Measurements from ENCODE around the gene PHACTR4. TPM values are rescaled to one million over a fixed set of nuclear protein-coding genes. Genes with fewer than 3 reads are reported as not detected.
"Not testable (repeated sequence)": the region's sequence is repeated elsewhere in the genome, so short reads cannot be mapped to it uniquely, and the experiment has no call there.

Gene PHACTR4
- total RNA-seq, 1 experiment from 2014 or later: 50.7 TPM

DNA sequence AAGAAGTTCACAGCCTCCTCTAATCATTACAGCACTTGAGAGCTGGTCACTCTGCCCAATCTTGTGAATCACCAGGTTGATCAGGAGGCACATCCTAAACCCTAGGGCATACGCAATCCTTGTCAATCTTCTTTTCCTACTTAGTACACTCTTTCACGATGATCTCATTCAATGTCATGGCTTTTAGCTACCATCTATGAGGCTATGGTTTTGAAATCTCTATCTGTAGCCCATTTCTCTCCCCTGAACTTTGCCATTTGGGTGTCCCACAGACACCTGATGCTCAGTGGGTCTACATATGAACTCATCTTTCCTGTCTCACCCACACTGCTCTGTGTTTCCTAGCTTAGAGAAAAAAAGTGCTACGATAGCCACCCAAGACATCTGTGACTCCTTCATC, 42.6 kb upstream of the PHACTR4 start:
- TF ChIP-seq, protein P1, sequence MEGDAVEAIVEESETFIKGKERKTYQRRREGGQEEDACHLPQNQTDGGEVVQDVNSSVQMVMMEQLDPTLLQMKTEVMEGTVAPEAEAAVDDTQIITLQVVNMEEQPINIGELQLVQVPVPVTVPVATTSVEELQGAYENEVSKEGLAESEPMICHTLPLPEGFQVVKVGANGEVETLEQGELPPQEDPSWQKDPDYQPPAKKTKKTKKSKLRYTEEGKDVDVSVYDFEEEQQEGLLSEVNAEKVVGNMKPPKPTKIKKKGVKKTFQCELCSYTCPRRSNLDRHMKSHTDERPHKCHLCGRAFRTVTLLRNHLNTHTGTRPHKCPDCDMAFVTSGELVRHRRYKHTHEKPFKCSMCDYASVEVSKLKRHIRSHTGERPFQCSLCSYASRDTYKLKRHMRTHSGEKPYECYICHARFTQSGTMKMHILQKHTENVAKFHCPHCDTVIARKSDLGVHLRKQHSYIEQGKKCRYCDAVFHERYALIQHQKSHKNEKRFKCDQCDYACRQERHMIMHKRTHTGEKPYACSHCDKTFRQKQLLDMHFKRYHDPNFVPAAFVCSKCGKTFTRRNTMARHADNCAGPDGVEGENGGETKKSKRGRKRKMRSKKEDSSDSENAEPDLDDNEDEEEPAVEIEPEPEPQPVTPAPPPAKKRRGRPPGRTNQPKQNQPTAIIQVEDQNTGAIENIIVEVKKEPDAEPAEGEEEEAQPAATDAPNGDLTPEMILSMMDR (IDR thresholded peaks at IDR 0.05; ENCODE audit: unreplicated experiment): no peak
- H3K27ac Mint-ChIP-seq (ENCODE audit: low read depth, unreplicated experiment): peak overlapping the region; percentile 2
- H3K9me3 Mint-ChIP-seq (ENCODE audit: unreplicated experiment): no peaks in the 10 kb centered on the region
- ChIA-PET CTCF (interaction anchor here (0.6 to 1.3 kb wide), 6 partner anchors 16 to 78 kb away, joined by 3 to 6 read pairs (median 3); no protein-coding TSS in a partner anchor), POLR2A (interaction anchor here (0.6 to 5.3 kb wide), 11 partner anchors 13 to 1245 kb away, joined by 3 to 75 read pairs (median 4); partner anchors contain the start of gene SESN2)
- H3K4me1 Mint-ChIP-seq (ENCODE audit: insufficient read depth, unreplicated experiment): peaks cover 6% of the 10 kb centered on the region
- peaks cover 22% of the 10 kb centered on the region for H3K36me3 Mint-ChIP-seq (ENCODE audit: insufficient read depth, unreplicated experiment)
- no peaks in the 10 kb centered on the region for H3K27me3 Mint-ChIP-seq (ENCODE audit: insufficient read depth, unreplicated experiment)
- H3K4me3 Mint-ChIP-seq (ENCODE audit: unreplicated experiment): no peak overlapping the region
- peak; percentile 23 for DNase-seq (ENCODE audit: unreplicated experiment)
- intact Hi-C loops (cut with micrococcal nuclease): no loop called here
- BruUV-seq (replicated peaks): no TSS peak

DNA sequence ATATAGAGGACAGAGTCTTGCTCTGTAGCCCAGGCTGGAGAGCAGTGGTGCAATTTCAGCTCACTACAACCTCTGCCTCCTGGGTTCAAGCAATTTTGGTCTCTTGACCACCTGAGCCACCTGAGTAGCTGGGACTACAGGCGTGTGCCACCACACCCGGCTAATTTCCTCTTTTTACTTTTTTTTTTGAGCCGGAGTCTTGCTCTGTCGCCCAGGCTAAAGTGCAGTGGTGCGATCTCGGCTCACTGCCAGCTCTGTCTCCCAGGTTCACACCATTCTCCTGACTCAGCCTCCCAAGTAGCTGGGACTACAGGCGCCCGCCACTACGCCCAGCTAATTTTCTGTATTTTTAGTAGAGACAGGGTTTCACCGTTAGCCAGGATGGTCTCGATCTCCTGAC, 42.1 kb upstream of the PHACTR4 start:
- DNase-seq (ENCODE audit: unreplicated experiment); H3K27me3 Mint-ChIP-seq (ENCODE audit: insufficient read depth, unreplicated experiment); BruUV-seq (replicated peaks); H3K4me1 Mint-ChIP-seq (ENCODE audit: insufficient read depth, unreplicated experiment); H3K4me3 Mint-ChIP-seq (ENCODE audit: unreplicated experiment); H3K9me3 Mint-ChIP-seq (ENCODE audit: unreplicated experiment); intact Hi-C loops (cut with micrococcal nuclease): not testable (repeated sequence)
- Mint-ChIP-seq H3K36me3 (ENCODE audit: insufficient read depth, unreplicated experiment) (peaks cover 27% of the 10 kb centered on the region), H3K27ac (ENCODE audit: low read depth, unreplicated experiment) (peak overlapping the region; percentile 2)
- ChIA-PET POLR2A (interaction anchor here (0.6 to 5.3 kb wide), 9 partner anchors 13 to 1246 kb away, joined by 3 to 75 read pairs (median 4); partner anchors contain the start of gene SESN2), CTCF (interaction anchor here (0.6 to 1.2 kb wide), 6 partner anchors 16 to 79 kb away, joined by 3 to 5 read pairs (median 4); no protein-coding TSS in a partner anchor)

DNA sequence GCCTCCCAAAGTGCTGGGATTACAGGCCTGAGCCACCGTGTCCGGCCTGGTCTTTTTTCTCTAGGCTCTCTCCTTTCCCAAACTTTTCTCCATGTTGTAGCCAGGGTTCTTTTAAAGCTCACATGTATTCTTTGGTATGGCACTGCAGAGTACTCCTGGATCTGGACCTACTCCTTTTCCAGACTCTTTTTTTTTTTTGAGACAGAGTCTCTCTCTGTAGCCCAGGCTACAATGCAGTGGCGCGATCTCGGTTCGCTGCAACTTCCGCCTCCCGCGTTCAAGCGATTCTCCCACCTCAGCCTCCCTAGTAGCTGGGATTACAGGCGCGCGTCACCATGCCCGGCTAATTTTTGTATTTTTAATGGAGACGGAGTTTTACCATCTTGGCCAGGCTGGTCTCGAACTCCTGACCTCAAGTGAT, 41.3 kb upstream of the PHACTR4 start:
- H3K9me3 Mint-ChIP-seq (ENCODE audit: unreplicated experiment): no peaks in the 10 kb centered on the region

DNA sequence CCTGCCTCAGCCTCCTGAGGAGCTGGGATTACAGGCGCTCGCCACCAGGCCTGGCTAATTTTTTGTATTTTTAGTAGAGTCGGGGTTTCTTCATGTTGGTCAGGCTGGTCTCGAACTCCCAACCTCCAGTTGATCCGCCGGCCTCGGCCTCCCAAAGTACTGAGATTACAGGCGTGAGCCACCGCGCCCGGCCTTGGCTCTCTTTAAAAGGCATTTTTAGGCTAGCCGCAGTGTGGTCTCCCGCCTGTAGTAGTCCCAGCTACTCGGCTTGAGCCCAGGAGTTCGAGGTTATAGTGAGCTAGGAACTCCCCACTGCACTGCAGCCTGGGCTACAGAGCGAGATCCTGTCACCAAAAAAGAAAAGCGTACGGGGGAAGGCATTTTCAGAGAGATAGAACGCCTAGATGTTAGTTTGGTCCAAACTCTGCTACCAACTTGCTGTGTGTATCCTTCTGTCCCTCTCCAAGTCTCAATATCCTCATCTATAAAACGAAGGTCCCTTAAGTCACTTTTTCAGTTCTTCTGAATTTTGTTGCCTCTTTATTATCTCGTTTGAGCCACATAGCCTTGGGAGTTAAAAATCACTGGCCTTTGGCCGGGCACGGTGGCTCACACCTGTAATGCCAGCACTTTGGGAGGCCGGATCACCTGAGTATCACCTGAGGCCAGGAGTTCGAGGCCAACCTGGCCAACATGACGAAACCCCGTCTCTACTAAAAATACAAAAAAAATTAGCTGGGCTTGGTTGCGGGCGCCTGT, 40.0 kb upstream of the PHACTR4 start:
- CTCF ChIA-PET: interaction anchor here (0.6 to 1.7 kb wide), 5 partner anchors 30 to 262 kb away, joined by 3 to 7 read pairs (median 5); no protein-coding TSS in a partner anchor
- intact Hi-C loops (cut with micrococcal nuclease): no loop called here
- H3K27me3 Mint-ChIP-seq (ENCODE audit: insufficient read depth, unreplicated experiment): no peaks in the 10 kb centered on the region

More for the DNA sequence above, 41.3 kb upstream of the PHACTR4 start:
- POLR2A ChIA-PET: interaction anchor here (0.7 to 5.3 kb wide), 34 partner anchors 10 to 341 kb away, joined by 3 to 75 read pairs (median 5); partner anchors contain the start of genes ATP5IF1, EYA3, RCC1 and SESN2
- H3K27ac Mint-ChIP-seq (ENCODE audit: low read depth, unreplicated experiment): peak overlapping the region; percentile 98
- DNase-seq (ENCODE audit: unreplicated experiment): no peak
- no peaks in the 10 kb centered on the region for H3K27me3 Mint-ChIP-seq (ENCODE audit: insufficient read depth, unreplicated experiment)
- CTCF ChIA-PET: interaction anchor here (0.6 to 1.7 kb wide), 6 partner anchors 9 to 80 kb away, joined by 3 to 5 read pairs (median 4); no protein-coding TSS in a partner anchor
- peaks cover 17% of the 10 kb centered on the region for H3K4me1 Mint-ChIP-seq (ENCODE audit: insufficient read depth, unreplicated experiment)
- peak overlapping the region; percentile 93 for H3K4me3 Mint-ChIP-seq (ENCODE audit: unreplicated experiment)
- intact Hi-C loops (cut with micrococcal nuclease): no loop called here
- H3K36me3 Mint-ChIP-seq (ENCODE audit: insufficient read depth, unreplicated experiment): peaks cover 35% of the 10 kb centered on the region
- BruUV-seq (replicated peaks): TSS peak; percentile 79
- TF ChIP-seq, protein P1 (IDR thresholded peaks at IDR 0.05; ENCODE audit: unreplicated experiment): no peak

More for the DNA sequence above, 40.0 kb upstream of the PHACTR4 start:
- DNase-seq (ENCODE audit: unreplicated experiment): peak; percentile 18
- Mint-ChIP-seq H3K27ac (ENCODE audit: low read depth, unreplicated experiment) (peak overlapping the region; percentile 98), H3K4me3 (ENCODE audit: unreplicated experiment) (peak overlapping the region; percentile 93), H3K9me3 (ENCODE audit: unreplicated experiment) (no peaks in the 10 kb centered on the region), H3K36me3 (ENCODE audit: insufficient read depth, unreplicated experiment) (peaks cover 47% of the 10 kb centered on the region), H3K4me1 (ENCODE audit: insufficient read depth, unreplicated experiment) (peaks cover 17% of the 10 kb centered on the region)
- BruUV-seq (replicated peaks): TSS peak; percentile 85
- TF ChIP-seq, protein P1 (IDR thresholded peaks at IDR 0.05; ENCODE audit: unreplicated experiment): no peak
- POLR2A ChIA-PET: interaction anchor here (0.8 to 5.3 kb wide), 26 partner anchors 9 to 340 kb away, joined by 3 to 75 read pairs (median 6); partner anchors contain the start of genes ATP5IF1, EYA3 and SESN2

Measured in MCF 10A (cell line).